ENCODE data around the gene THEM4.

DNA sequence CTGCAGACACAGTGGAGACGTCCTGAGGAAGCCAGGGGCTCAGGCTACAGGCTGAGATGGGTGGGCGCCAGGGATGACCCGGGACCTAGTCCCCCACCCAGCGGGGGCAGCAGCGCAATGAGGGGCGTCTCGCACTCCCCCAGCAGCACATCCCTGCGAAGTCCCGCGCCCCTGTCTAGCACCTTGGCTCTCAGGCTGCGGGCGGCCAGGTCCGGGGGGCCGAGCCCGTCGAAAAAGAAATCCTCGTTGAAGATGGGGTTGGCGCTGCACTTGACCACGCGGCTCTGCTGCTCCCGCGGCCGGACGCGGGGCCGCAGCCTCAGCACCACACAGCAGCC is 71.5 kb downstream of the THEM4 start:
- TF ChIP-seq, protein P1, sequence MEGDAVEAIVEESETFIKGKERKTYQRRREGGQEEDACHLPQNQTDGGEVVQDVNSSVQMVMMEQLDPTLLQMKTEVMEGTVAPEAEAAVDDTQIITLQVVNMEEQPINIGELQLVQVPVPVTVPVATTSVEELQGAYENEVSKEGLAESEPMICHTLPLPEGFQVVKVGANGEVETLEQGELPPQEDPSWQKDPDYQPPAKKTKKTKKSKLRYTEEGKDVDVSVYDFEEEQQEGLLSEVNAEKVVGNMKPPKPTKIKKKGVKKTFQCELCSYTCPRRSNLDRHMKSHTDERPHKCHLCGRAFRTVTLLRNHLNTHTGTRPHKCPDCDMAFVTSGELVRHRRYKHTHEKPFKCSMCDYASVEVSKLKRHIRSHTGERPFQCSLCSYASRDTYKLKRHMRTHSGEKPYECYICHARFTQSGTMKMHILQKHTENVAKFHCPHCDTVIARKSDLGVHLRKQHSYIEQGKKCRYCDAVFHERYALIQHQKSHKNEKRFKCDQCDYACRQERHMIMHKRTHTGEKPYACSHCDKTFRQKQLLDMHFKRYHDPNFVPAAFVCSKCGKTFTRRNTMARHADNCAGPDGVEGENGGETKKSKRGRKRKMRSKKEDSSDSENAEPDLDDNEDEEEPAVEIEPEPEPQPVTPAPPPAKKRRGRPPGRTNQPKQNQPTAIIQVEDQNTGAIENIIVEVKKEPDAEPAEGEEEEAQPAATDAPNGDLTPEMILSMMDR (IDR thresholded peaks at IDR 0.05), result no peak
- TF ChIP-seq POLR2A (IDR thresholded peaks at IDR 0.05), result no peak

All from body of pancreas (tissue), 4 donors.